Fibroblast of skin of right quadriceps (primary cell): Measurements from ENCODE around the gene ITSN1.

ENCODE experiments used
- DNase-seq: peaks from one replicate; pipeline ENCODE4 v3.0.0-alpha.2; 2013

ITSN1 gene

DNA sequence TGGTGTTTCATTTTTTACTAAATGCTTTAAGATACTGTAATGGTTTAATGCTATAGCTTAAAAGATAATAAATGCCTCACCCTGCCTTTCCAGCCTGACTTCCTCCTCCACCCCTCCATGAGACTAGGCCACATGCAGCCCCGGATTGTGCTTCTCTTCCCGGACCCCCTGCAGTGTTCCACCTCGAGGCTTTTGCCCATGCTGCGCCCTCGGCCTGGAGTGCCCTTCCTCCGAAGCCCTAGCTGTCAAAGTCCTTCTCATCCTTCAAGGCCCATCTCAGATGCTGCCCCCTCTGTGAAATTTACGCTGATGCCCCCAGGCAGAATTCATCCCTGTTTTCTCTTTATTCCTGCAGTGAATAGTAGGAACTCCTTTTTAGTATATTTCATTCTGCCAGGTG, 174.8 kb downstream of the ITSN1 start:
- DNase-seq = no peak

DNA sequence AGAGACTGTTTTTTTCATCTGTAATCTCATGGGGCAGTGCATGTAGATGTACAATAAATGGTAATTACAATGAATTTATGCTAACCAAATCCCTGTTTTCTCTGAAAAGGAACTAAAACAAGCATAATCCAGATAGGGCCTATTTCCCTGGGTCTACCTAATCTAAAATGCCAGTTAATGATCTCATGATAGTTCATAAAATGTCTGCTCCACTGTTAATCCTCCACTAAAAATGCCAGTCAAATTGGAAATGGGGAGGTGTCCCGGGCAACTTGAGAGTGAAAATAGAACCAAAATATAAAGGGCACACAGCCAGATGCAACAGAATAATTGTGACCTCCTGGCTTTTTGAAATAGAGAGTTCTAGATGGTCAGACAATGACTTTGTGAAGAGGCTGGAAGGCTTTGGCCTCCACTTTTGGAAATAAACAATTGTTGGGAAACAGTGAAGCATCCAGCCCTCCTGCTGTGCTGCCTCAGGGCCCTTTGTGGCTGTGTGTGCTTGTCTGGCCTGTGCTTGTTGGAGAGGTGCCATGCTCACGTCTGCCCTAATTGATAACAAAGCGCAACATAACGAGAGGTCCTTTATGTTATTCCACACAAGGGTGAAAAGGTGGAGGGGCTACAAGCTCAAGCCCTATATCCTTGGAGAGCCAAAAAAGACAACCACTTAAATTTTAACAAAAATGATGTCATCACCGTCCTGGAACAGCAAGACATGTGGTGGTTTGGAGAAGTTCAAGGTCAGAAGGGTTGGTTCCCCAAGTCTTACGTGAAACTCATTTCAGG, 175.6 kb downstream of the ITSN1 start:
- DNase-seq = no peak

DNA sequence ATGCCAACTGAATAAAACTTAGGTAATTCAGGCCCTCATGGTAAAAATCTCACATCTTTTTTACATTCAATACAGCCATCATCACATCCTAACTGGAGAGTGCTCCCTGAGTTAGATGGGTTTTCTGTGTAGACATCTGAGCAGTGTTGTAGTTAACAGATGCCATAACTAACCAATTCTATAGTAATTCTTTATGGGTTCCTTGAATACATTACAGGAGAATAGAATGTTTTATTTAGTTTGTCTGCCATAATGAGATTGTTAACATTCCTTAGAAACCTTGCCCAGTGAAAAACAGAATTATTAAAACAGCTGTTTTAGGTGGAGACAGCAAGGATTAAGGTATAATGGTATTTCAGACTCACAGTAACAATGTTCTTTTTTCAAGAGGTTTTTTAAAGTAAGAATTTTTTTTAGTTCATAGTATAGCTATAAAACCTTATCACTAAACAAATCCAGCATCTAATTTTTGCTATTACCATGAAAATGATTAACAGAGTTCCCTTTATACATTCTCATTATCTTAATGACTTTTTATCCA, 178.0 kb downstream of the ITSN1 start:
- no peak for DNase-seq

DNA sequence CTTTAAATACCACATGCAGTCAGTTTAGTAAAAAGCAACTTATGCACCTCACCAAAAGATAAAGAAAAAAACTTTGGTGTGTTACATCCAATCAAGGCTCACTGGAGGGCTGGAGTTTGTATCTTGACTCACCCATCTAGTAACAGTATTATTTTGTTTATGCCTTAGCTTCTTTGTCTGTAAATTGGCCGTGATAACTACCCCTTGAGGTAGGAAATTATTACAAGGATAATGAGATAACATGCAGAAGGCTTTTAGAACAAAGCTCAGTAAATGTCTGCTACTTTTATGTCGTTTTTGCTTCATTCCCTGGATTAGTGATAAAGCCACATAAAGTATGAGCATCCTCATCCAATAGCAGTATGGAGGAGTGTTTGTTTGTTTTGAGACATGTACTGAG, 178.5 kb downstream of the ITSN1 start:
- no peak for DNase-seq

DNA sequence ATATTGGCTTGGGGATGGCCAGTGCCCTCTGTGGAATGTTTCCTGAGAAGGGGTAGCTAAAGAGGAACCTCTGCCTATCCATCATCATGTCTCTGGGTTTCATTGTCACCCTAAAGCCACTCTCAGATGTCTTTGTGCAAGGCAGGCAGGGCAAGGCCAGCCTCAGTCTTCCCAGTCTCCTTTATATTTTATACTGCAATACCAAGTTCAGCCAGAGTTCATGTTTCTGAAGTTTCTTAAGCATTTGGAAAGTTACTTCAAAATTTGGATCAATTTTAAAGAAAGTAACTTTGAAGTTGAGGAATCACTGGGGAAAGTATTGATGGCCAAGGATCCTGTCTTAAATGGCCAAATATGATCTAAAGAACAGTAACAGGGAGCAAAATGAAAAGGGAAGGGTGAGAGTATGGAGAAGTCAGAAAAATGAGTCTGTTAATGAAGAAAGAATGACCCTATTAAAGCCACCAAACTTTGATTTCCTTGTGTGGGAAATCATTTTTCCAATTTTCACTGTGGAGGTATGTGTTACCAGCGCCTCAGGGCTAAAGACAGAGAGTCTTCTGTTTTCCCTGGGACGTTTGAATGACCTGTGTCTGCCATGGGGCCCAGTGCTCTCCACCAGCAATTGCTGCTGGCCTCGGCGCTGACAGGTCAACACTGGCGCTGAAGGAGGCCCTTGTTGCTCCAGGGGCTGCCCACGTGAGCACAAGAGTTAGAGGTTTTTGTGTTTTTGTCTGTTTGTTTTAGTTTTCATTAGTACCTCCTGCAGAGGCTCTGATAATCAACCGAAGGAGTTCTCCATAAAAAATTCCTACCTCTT, 179.4 kb downstream of the ITSN1 start:
- no peak for DNase-seq

DNA sequence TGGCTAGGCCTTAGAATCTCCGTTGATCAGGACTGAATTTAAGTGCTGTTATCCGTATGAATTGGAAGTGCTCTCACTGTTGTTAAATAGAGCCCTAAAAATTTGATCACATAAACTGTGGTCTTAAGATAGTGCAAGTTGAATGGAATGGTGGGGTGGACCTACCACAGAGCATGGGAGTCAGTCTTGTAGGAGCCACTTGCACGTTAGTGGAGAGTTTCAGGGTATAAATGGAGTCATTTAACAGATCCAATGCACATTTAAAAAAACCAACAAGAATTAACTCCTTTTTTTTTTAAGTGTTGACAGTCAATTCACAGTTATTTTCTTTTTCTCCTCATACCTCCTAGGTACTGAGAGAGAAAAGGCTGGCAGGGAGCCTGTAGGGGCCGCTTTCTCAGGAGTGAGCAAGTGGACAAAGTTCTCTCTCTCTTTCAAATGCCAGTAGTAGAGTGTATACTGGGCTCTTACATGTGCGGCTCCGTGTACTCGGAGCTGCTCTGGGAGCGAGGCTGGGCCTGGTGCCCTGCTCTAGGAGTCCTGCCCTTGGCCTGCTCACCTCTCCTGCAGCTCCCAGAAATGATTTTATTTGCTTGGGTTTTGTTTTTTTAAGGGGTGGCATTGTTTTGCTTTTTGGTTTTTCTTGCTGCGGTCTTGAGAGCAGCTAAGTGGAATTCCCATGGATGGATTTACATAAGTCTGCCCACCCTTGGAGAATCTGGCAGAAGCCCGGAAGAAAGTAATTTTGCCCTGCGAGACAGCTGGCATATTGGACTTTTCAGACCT, 182.0 kb downstream of the ITSN1 start:
- DNase-seq = no peak

DNA sequence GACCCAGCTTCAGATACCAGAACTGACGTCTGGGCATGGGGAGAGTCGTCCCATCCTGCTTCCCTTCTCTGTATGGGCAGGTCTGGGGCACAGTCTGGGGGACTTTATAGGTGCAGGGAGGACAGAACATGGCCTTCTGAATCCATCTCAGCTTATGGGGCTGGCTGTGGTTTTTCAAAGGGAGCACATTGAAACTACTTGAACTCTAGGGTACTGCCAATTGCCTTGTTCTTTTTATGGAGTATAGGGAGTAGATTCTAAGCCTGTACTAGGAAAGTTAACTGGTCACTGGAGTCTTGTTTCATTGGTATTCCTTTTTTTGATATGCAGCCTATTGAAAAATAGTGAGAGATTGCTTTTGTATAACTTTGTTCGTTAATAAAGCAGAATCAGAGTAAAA, 183.1 kb downstream of the ITSN1 start:
- DNase-seq = no peak

DNA sequence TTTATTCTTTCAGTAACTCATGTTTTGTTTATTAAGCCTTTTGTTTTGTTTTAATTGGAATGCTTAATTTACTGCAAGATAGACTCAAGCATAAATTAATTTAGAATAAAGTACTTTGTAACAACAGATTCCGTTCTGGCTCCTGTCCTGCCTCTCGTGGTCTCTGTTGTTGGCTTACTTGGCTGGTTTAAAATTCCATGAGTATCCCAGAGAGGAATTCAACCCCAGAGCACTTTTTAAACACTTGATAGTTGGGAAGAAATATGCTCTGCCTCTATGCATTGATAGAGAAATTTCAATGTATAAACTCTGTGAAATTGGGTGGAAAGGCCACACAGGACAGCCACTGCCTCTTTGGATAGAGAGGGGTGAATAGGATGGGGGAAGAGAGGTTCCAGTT, 183.6 kb downstream of the ITSN1 start:
- DNase-seq = peak; percentile 65

DNA sequence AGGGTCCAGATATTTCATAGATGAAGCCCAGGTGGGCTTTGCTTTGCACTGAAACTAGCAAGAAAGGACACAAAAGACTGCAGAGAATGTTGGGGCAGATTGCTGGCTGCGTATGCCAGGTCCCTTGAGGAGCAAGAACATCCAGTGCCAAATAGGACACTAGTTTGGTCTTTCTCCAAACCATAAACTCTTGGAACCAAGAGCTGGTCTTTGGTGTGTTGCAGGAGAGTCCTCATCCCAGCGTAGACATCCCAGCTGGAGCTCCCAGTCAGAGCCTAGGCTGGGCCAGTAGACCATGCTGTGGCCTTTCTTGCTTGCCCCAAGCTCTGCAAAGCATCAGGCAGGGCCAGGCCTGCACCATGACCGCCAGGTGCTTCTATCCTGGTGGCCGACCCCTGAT, 185.8 kb downstream of the ITSN1 start:
- no peak for DNase-seq

DNA sequence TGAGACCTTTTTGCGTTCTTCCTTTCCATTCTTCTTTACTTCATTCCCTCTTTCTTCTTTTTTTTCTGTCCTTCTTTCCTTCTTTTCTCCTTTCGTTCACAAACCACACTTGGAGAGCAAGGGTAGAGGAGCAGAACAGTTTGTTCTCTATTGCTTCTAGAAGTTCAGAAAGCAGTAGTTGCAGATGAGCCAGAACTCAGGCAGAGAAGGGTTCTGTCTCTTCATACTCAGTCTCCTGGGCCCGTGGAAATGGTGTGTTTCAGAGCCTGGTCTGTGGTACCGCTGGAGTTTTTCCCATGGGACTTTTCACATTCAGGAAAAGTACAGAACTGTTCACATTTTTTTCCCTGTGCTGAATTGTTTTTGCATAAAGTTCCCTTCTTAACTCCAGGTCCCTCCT, 186.3 kb downstream of the ITSN1 start:
- DNase-seq = no peak

DNA sequence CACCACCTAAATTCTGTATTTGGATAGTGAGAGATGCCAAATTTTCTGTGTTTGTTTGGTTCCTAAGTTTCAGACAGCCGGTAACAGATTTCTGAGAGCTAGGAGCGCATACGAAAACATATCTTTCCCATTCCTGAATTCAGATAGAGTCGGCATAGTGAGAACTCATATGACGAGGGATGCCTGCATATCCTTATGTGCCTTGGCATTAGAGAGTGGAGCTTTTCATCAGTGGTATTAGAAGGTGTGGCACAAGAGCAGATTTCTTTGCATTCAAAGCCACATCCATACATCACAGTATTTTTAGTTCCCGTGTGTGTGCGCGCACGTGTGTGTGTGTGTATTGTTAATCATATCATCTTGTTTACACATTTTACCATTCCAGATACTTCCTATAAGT, 187.5 kb downstream of the ITSN1 start:
- no peak for DNase-seq

DNA sequence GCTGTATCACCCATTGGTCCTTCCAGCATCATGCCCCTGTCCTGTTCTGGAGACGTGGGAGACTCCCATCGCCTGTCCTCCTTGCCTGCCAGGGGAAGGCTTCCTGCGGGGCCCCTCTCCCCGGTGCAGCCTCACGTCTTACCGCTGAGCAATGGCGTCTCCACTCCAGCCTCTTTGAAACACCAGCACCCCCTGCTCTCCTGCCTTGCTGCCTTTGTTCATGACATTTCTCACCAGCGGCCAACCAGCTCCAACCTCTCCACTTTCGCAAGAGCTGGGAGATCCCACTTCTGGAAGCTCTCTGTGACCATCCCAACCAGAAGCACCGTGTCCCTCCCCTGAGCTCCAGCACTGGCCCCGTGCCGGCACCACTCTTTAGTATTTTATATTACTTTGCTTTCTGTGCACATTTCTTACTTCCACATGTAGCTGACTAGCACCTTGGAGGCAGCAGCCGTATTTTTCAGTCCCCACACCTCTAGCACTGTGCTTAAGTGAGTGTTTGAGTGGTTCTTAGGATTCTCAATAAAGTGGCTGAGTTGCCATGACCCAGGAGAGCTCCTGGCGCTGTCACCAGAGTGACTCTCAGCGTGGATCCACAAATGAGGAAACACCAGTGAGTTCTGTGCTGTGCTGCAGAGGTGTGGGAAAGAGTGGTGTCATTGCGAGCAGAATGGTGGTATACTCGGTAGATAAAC, 189.8 kb downstream of the ITSN1 start:
- no peak for DNase-seq

DNA sequence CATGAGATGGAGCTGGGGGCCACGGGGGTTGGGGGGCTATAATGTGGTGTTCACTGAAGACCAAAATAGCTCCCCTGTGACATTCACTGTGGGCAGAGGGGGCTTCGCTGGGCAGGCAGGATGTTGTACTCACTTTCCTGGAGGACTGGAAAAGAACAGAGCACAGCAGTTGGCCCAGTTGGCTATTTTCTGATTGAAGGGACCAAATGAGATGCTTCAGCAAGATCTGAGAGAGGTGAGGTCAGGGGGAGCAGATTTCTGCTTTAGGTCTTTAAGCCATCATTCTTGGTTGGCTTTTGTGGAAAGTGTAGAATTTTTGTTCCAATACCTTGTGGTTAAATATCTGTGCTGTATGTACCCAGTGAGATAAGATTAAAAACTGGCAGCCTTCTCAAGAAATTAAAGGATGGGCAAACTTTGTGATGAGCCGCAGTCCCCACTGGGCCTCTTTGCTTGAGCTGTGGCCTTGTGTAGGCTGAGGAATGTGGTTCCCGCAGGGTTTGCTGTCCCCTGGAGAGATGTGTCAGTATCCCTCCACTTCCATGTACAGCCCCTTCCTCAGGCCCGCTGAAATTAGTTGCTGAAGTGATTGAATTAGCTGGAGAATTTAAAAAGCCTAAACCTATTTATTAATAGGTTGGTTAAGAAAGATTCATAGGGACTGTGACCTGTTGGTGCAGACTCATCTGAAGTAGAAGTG, 192.7 kb downstream of the ITSN1 start:
- no peak for DNase-seq

DNA sequence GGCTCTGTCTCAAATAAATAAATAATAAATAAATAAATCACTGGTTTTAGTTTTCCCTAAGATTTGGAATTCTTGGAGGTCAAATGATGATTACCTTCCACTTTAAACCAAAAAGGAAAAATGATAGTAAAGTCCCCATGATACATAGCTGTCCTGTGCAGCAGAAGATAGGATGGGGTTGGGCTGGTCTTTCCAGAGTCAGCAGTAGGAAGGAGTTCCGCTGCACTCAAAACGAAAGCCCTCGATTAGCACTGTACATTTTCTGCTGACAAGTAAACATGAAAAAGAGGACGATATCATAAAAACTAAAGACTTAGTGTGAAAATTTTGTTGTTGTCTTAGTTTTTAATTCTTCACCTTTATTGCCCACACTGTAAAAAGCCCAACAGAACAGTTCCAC, 193.6 kb downstream of the ITSN1 start:
- DNase-seq = no peak

DNA sequence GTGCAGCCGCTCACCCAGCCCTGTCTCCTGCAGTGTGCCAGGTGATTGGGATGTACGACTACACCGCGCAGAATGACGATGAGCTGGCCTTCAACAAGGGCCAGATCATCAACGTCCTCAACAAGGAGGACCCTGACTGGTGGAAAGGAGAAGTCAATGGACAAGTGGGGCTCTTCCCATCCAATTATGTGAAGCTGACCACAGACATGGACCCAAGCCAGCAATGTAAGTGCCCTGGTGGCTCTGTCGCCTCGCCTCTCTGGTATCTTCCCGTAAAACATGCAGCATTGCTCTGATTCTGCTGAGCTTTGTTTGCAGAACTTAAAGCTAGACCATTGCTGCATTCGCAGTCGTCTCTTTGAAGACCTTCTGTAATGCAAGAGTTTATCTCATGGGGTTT, 194.1 kb downstream of the ITSN1 start:
- DNase-seq = peak; percentile 9

DNA sequence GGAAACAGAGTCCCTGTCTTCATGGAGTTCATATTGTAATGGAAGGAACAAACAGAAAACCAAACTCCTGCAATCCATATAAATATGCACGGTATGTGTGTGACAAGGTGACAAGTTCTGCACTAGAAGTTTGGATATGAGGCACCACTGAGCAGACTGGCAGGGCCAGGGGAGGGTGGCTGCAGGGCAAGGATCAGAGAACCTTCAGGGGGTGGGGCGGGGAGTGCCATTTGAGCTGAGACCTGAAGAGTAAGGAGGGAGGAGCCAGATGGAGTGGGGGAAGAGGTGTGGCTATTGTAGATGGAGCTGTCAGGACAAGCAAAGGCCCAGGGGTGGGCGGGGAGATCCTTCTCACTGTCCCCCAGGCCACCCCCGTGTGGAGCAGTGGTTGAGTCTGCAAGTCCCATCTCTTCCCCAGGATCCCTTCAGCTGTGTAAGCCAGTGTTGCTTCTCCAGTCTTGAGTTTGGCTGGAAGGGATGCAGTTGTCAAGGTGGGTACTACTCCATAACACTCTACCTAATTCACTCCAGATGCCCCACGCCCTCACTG, 196.9 kb downstream of the ITSN1 start:
- DNase-seq = no peak

DNA sequence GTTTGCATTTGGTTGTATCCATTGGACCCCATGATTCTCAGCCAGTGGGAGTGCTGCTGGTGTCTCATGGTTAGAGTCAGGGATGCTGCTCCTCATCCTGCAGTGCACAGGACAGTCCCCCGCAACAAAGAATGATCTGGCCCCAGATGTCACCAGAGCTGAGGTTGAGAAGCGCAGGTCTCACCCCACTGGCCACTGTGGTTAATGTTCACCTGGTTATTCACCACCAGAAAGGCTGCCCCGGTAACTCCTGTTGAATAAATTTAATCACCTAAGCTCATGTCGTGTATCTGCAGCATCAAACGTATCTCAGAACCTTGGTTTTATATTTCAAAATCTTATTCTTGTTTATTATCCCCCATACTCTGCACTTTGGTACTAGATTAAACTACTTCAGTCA, 197.5 kb downstream of the ITSN1 start:
- no peak for DNase-seq

DNA sequence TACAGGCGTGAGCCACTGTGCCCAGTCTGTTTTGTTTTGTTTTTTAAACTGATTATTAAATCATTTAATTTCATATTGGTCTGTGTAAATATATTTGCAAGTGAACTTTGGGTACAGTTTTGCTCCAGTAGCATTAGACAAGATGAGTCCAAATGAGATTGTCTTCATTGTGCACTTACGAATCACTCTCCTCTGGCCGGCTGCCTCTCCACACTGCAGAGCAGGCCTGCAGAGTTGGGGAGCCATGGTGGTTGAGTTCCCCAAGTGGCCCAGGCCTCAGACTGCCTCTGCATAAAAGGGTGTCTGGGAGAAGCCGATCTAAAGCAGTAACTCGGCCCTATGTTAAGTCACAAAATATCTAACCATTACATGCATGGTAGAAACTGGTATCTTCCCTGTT, 198.5 kb downstream of the ITSN1 start:
- no peak for DNase-seq

DNA sequence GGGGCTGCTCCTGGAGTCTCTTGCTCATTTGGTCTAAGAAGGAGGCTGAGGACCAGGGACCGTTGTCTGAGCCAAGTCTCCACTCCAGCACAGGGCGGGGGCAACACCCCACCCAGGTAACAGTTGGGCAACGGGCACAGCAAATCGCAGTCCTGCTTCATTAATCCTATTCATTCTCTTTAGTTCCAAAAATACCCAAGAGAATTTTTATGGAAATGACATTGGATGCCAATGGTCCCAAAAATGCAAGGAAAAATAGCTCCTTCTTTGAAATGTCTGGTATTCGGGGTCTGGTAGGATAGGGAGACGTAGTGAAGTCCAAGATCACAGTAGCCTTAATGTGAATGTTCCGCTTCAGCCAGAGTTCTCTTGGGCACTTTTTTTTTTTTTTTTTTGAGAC, 199.3 kb downstream of the ITSN1 start:
- no peak for DNase-seq

DNA sequence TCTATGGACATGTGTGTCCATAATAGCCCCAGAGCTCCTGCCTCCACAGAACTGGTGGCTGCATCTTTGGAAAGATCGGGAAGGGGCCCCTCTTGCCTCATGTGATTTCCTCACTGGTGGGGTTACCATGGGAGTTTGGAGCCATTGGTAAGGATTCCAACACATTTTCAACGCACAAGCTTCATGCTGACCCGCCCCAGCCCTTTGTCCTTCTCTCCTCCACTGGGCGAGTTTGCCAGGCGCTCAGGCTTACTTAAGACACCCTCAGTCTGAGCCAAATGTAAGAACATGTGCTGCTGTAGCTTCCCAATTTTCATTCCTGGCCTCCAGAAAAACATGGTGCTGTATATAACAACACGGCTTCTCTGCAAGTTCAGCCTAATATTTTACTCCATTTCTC, 200.9 kb downstream of the ITSN1 start:
- DNase-seq = no peak

DNA sequence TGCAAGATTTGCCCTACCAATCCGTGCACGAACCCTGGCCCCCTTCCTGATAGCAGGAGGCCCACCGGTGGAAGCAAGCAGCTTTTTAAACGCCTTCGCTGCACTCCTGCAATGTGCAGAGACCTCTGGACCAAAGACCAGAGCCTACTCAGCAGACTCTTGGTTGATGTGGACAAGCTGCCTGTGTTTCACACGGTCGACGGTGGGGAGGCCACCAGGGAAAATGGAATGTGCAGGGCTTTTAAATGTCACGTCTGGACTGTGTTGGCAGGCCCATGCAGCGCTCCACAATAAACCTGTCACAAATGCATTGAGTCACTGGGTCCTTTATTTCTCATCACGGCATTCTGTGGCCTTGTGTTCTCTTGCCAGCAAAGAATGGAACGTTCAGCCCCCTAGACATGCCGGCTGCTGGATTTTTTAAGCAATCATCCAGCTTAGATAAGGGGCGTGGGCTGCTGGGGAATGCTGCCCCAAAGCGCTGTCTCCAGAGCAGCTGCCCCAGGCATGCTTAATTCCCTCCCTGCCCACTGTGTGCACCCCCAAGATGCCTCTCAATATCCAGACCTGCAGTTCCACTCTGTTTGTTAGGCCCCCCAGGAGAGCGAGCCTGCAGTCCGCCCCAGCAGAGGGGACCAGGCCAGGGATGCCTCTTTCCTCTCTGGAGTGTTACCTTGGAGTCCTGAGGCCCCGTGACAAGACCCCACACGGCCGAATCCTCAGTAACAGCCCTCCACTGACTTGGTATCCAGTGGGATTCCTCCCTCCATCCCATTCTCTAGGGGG, 202.0 kb downstream of the ITSN1 start:
- peak; percentile 71 for DNase-seq
